ENCODE data around the gene FRZB. TPM values are rescaled to one million over a fixed set of nuclear protein-coding genes. Genes with fewer than 3 reads are reported as not detected.

FRZB gene
- total RNA-seq, 1 experiment from 2014 or later: 0.08 TPM

DNA sequence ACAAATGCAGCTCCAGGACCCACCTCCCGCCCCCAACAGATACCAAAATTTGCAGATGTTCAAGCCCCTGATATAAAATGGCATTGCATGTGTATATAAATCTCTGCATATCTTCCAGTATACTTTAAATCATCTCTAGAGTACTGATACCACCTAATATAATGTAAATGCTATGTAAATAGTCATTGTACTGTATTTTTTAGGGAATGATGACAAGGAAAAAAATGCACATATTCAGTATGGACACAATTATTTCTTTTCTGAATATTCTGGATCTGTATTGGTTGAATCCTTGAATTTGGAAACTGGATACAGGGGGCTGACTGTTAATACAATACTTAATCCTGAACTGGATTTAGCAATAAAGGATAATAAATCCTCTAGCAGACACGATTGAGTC is 67.7 kb downstream of the FRZB start:
- peaks cover 3% of the 10 kb centered on the region; the same call in 1 of the 2 replicates for H3K27me3 ChIP-seq (ENCODE audit: control insufficient read depth, insufficient read depth, low read length)
- CTCF ChIA-PET: no interaction called here

DNA sequence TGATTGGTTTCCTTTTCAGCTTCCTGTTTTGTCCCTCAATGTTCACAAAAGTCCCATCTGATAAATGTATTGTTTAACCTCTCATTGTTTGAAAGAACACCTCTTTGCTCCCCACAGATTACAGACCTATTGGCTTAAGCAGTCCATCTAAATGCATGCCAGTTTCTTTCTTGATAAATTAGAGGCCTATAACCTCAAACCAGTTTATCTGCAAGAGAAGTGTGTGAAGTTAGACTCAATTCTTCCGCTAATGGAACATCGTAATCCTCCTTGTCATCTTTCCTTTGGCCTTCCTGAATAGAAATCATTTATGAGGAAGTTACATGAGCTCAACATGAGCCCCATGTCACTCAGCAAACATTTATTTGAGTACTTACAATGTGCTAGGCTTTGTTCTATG is 74.0 kb downstream of the FRZB start:
- Histone ChIP-seq H3K4me3 (ENCODE audit: low read depth in 2 of 2, low read length in 2 of 2) (no peak overlapping the region), H3K27me3 (ENCODE audit: control insufficient read depth, insufficient read depth, low read length) (no peaks in the 10 kb centered on the region), H3K27ac (ENCODE audit: low read length) (no peak overlapping the region), H3K4me1 (ENCODE audit: control insufficient read depth, insufficient read depth, low read length) (no peaks in the 10 kb centered on the region), H3K9me3 (ENCODE audit: control insufficient read depth, insufficient read depth, low read depth, low read length) (no peaks in the 10 kb centered on the region), H3K36me3 (ENCODE audit: control insufficient read depth, insufficient read depth, low read length) (no peaks in the 10 kb centered on the region)
- no TSS peak for BruUV-seq (replicated peaks)
- CTCF ChIA-PET: no interaction called here
- in situ Hi-C loops (cut with HindIII; ENCODE audit: low pct_unique_long_range_greater_than_20kb, low sequenced_read_pairs): no loop called here
- POLR2A ChIA-PET: no interaction called here
- intact Hi-C loops (cut with micrococcal nuclease; ENCODE audit: unreplicated experiment): no loop called here
- DNase-seq (ENCODE audit: low read depth, low spot score): no peak
- no peak for TF ChIP-seq SIN3A (IDR thresholded peaks at IDR 0.05; ENCODE audit: borderline replicate concordance, insufficient read depth, low read depth, low read length)
- TF ChIP-seq TCF7L2 (IDR thresholded peaks at IDR 0.05; ENCODE audit: low read depth, low read length): no peak
- TF ChIP-seq, protein P1, sequence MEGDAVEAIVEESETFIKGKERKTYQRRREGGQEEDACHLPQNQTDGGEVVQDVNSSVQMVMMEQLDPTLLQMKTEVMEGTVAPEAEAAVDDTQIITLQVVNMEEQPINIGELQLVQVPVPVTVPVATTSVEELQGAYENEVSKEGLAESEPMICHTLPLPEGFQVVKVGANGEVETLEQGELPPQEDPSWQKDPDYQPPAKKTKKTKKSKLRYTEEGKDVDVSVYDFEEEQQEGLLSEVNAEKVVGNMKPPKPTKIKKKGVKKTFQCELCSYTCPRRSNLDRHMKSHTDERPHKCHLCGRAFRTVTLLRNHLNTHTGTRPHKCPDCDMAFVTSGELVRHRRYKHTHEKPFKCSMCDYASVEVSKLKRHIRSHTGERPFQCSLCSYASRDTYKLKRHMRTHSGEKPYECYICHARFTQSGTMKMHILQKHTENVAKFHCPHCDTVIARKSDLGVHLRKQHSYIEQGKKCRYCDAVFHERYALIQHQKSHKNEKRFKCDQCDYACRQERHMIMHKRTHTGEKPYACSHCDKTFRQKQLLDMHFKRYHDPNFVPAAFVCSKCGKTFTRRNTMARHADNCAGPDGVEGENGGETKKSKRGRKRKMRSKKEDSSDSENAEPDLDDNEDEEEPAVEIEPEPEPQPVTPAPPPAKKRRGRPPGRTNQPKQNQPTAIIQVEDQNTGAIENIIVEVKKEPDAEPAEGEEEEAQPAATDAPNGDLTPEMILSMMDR (IDR thresholded peaks at IDR 0.05): no peak
- TF ChIP-seq POLR2AphosphoS5 (IDR thresholded peaks at IDR 0.05; ENCODE audit: low read depth, low read length): no peak
- TF ChIP-seq, protein P2, sequence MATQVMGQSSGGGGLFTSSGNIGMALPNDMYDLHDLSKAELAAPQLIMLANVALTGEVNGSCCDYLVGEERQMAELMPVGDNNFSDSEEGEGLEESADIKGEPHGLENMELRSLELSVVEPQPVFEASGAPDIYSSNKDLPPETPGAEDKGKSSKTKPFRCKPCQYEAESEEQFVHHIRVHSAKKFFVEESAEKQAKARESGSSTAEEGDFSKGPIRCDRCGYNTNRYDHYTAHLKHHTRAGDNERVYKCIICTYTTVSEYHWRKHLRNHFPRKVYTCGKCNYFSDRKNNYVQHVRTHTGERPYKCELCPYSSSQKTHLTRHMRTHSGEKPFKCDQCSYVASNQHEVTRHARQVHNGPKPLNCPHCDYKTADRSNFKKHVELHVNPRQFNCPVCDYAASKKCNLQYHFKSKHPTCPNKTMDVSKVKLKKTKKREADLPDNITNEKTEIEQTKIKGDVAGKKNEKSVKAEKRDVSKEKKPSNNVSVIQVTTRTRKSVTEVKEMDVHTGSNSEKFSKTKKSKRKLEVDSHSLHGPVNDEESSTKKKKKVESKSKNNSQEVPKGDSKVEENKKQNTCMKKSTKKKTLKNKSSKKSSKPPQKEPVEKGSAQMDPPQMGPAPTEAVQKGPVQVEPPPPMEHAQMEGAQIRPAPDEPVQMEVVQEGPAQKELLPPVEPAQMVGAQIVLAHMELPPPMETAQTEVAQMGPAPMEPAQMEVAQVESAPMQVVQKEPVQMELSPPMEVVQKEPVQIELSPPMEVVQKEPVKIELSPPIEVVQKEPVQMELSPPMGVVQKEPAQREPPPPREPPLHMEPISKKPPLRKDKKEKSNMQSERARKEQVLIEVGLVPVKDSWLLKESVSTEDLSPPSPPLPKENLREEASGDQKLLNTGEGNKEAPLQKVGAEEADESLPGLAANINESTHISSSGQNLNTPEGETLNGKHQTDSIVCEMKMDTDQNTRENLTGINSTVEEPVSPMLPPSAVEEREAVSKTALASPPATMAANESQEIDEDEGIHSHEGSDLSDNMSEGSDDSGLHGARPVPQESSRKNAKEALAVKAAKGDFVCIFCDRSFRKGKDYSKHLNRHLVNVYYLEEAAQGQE (IDR thresholded peaks at IDR 0.05; ENCODE audit: insufficient read depth in 1 of 2, low read depth in 2 of 2, low read length in 1 of 2): no peak
- no peak for ATAC-seq

More for the DNA sequence above, 67.7 kb downstream of the FRZB start:
- no TSS peak for BruUV-seq (replicated peaks)
- intact Hi-C loops (cut with micrococcal nuclease; ENCODE audit: unreplicated experiment) (no loop called here), in situ Hi-C loops (cut with HindIII; ENCODE audit: low pct_unique_long_range_greater_than_20kb, low sequenced_read_pairs) (no loop called here)
- Histone ChIP-seq H3K4me1 (ENCODE audit: control insufficient read depth, insufficient read depth, low read length) (no peaks in the 10 kb centered on the region), H3K27ac (ENCODE audit: low read length) (no peak overlapping the region), H3K9me3 (ENCODE audit: control insufficient read depth, insufficient read depth, low read depth, low read length) (no peaks in the 10 kb centered on the region), H3K36me3 (ENCODE audit: control insufficient read depth, insufficient read depth, low read length) (no peaks in the 10 kb centered on the region), H3K4me3 (ENCODE audit: low read depth in 2 of 2, low read length in 2 of 2) (no peak overlapping the region)
- ATAC-seq: no peak
- DNase-seq (ENCODE audit: low read depth, low spot score): no peak
- POLR2A ChIA-PET: no interaction called here
- TF ChIP-seq, protein P2 (IDR thresholded peaks at IDR 0.05; ENCODE audit: insufficient read depth in 1 of 2, low read depth in 2 of 2, low read length in 1 of 2): no peak
- TF ChIP-seq TCF7L2 (IDR thresholded peaks at IDR 0.05; ENCODE audit: low read depth, low read length) (no peak), POLR2AphosphoS5 (IDR thresholded peaks at IDR 0.05; ENCODE audit: low read depth, low read length) (no peak)

Data from Panc1 (cell line).